ENCODE data around the gene UPP2.

- TF ChIP-seq CTCF (IDR thresholded peaks at IDR 0.05) (no peak), POLR2A (IDR thresholded peaks at IDR 0.05) (no peak)
These were observed 51.8 kb downstream of the UPP2 start for GRCh38 chr2:158153270-158154015.

Measured in tibial nerve (tissue), 3 donors.